GM23338 (cell line): Measurements from ENCODE around the gene SMYD3. TPM values are rescaled to one million over a fixed set of nuclear protein-coding genes. Genes with fewer than 3 reads are reported as not detected.

Source experiments
- ATAC-seq: fragments of 200-7000 bp; cut with Tn5 transposase; 3 replicates; pipeline ENCODE4 v1.9.1; 2020
- DNase-seq: peaks from one replicate; pipeline ENCODE4 v3.0.0-alpha.2; 2015; ENCODE audit warnings: low spot score
- H2AFZ ChIP-seq: fragments of 200-600 bp; sonication (generic); 2 replicates; pipeline ENCODE4 v1.8.0; 2016; ENCODE audit warnings: antibody characterized with exemption, mild to moderate bottlenecking, moderate library complexity
- H3F3A ChIP-seq: fragments of 200-600 bp; sonication (generic); replicated peaks from 2 replicates; pipeline ENCODE4 v1.8.0; 2017; ENCODE audit warnings: antibody characterized with exemption, mixed run types, low read depth
- H3K27ac ChIP-seq: fragments of 200-600 bp; sonication (generic); 2 replicates; pipeline ENCODE4 v1.6.1; 2016; ENCODE audit warnings: low read depth
- H3K27me3 ChIP-seq: fragments of 200-600 bp; sonication (generic); 2 replicates; pipeline ENCODE4 v1.8.0; 2016; ENCODE audit warnings: mild to moderate bottlenecking, mixed run types, moderate library complexity; ENCODE audit not compliant: insufficient read depth
- H3K36me3 ChIP-seq: fragments of 200-600 bp; sonication (generic); 2 replicates; pipeline ENCODE4 v1.8.0; 2016; ENCODE audit warnings: mild to moderate bottlenecking; ENCODE audit not compliant: insufficient read depth
- H3K4me1 ChIP-seq: fragments of 200-600 bp; sonication (generic); 2 replicates; pipeline ENCODE4 v1.8.0; 2016; ENCODE audit warnings: mild to moderate bottlenecking, moderate library complexity; ENCODE audit not compliant: insufficient read depth
- H3K4me2 ChIP-seq: fragments of 200-600 bp; sonication (generic); 2 replicates; pipeline ENCODE4 v1.7.1; 2017; ENCODE audit warnings: mixed run types
- H3K4me3 ChIP-seq: fragments of 200-600 bp; sonication (generic); 2 replicates; pipeline ENCODE4 v1.6.1; 2016; ENCODE audit warnings: mixed run types
- H3K79me2 ChIP-seq: fragments of 200-600 bp; sonication (generic); replicated peaks from 2 replicates; pipeline ENCODE4 v1.8.0; 2017; ENCODE audit warnings: mild to moderate bottlenecking; ENCODE audit not compliant: insufficient read depth
- H3K9me2 ChIP-seq: fragments of 200-600 bp; sonication (generic); 2 replicates; pipeline ENCODE4 v1.8.0; 2017; ENCODE audit not compliant: insufficient read depth
- H4K20me1 ChIP-seq: fragments of 200-600 bp; sonication (generic); replicated peaks from 2 replicates; pipeline ENCODE4 v1.8.0; 2017; ENCODE audit warnings: mild to moderate bottlenecking; ENCODE audit not compliant: insufficient read depth
- H3K27ac Mint-ChIP-seq: 2 replicates; pipeline ENCODE4 v1.8.0; 2020; ENCODE audit warnings: inconsistent platforms, mild to moderate bottlenecking, moderate library complexity, mixed read lengths
- H3K27me3 Mint-ChIP-seq: 3 replicates; pipeline ENCODE4 v1.8.0; 2022; ENCODE audit warnings: low read depth, mild to moderate bottlenecking, moderate library complexity, mixed read lengths, inconsistent platforms; ENCODE audit not compliant: insufficient read depth, poor library complexity
- H3K36me3 Mint-ChIP-seq: 3 replicates; pipeline ENCODE4 v1.8.0; 2021; ENCODE audit warnings: low read depth, mild to moderate bottlenecking, inconsistent platforms, moderate library complexity, mixed read lengths
- H3K4me1 Mint-ChIP-seq: 3 replicates; pipeline ENCODE4 v1.8.0; 2020; ENCODE audit warnings: mild to moderate bottlenecking, inconsistent platforms, mixed read lengths
- H3K4me3 Mint-ChIP-seq: 3 replicates; pipeline ENCODE4 v1.8.0; 2021; ENCODE audit warnings: moderate library complexity, mild to moderate bottlenecking, inconsistent platforms, mixed read lengths
- H3K9me3 Mint-ChIP-seq: 3 replicates; pipeline ENCODE4 v1.8.0; 2020; ENCODE audit warnings: moderate library complexity, mild to moderate bottlenecking, inconsistent platforms, mixed read lengths
- CREB1 ChIP-seq: fragments of 250-450 bp; sonication (Bioruptor Pico); IDR thresholded peaks from 2 replicates; pipeline ENCODE4 v1.5.0; 2020; ENCODE audit warnings: low read depth, mild to moderate bottlenecking, moderate library complexity
- CTCF ChIP-seq, 2 experiments: fragments of 200-600 bp in 1 of 2; sonication (generic) in 1 of 2; conservative IDR thresholded peaks; 2 replicates each; pipeline versions ENCODE4 v1.5.1 to v1.6.1; 2016 to 2017; ENCODE audit warnings: antibody characterized with exemption in 2 of 2, low read depth in 2 of 2, mild to moderate bottlenecking in 2 of 2, moderate library complexity in 1 of 2
- EZH2 ChIP-seq: fragments of 200-600 bp; sonication (generic); IDR thresholded peaks from one replicate; pipeline ENCODE4 v1.8.0; 2017; ENCODE audit warnings: antibody characterized with exemption, mild to moderate bottlenecking, low read depth; ENCODE audit not compliant: unreplicated experiment
- EZH2phosphoT487 ChIP-seq: fragments of 200-600 bp; sonication (generic); IDR thresholded peaks from one replicate; pipeline ENCODE4 v1.8.1; 2018; ENCODE audit warnings: antibody characterized with exemption; ENCODE audit not compliant: unreplicated experiment
- JUNB ChIP-seq: IDR thresholded peaks from one replicate; pipeline ENCODE4 v1.6.1; 2016; ENCODE audit warnings: antibody characterized with exemption; ENCODE audit not compliant: unreplicated experiment
- NANOG ChIP-seq: IDR thresholded peaks from 2 replicates; pipeline ENCODE4 v1.6.1; 2016; ENCODE audit warnings: antibody characterized with exemption, borderline replicate concordance
- POLR2AphosphoS5 ChIP-seq: IDR thresholded peaks from 2 replicates; pipeline ENCODE4 v1.6.1; 2016; ENCODE audit warnings: antibody characterized with exemption, low read depth
- REST ChIP-seq: IDR thresholded peaks from one replicate; pipeline ENCODE4 v1.6.1; 2018; ENCODE audit warnings: antibody characterized with exemption; ENCODE audit not compliant: unreplicated experiment
- STAT1 ChIP-seq: IDR thresholded peaks from one replicate; pipeline ENCODE4 v1.6.1; 2016; ENCODE audit warnings: antibody characterized with exemption; ENCODE audit not compliant: unreplicated experiment
- ZNF114 ChIP-seq: fragments of 250-450 bp; sonication (Bioruptor Pico); IDR thresholded peaks from 2 replicates; pipeline ENCODE4 v1.5.0; 2020; ENCODE audit warnings: mild to moderate bottlenecking, moderate library complexity
- ZNF462 ChIP-seq: fragments of 250-450 bp; sonication (Bioruptor Pico); IDR thresholded peaks from 2 replicates; pipeline ENCODE4 v1.5.0; 2020; ENCODE audit warnings: mild to moderate bottlenecking, moderate library complexity
- polyA plus RNA-seq: library from polyadenylated mRNA; unstranded; fragments of >200 nt; fragmentation: Nextera tagmentation; extraction: Ambion mirVana; gene quantifications from 2 replicates; pipeline ENCODE4 v1.2.1, GENCODE V29; 2016
- total RNA-seq: library from RNA; depleted of rRNA; stranded (reverse); fragments of >200 nt; shearing (Covaris generic); gene quantifications from 2 replicates; pipeline ENCODE4 v1.2.3, GENCODE V29; 2014

The SMYD3 gene
- total and polyA plus RNA-seq, 2 experiments from 2014 or later = 31.8 to 34.4 TPM

GRCh38 chr1:246169486-246169885 lies 337.6 kb downstream of the SMYD3 start:
- Mint-ChIP-seq H3K4me3 (no peak overlapping the region), H3K27ac (no peak overlapping the region), H3K36me3 (no peaks in the 10 kb centered on the region; the same call in 2 of the 3 replicates), H3K9me3 (no peaks in the 10 kb centered on the region), H3K27me3 (no peaks in the 10 kb centered on the region), H3K4me1 (peaks cover 2% of the 10 kb centered on the region; the same call in 1 of the 3 replicates)
- Histone ChIP-seq H3K27ac (no peak overlapping the region), H3K27me3 (no peaks in the 10 kb centered on the region), H4K20me1 (no peaks in the 10 kb centered on the region; the same call in 1 of the 2 replicates), H3F3A (no peaks in the 10 kb centered on the region), H3K4me1 (no peaks in the 10 kb centered on the region), H3K36me3 (no peaks in the 10 kb centered on the region), H3K79me2 (no peaks in the 10 kb centered on the region), H3K4me3 (no peak overlapping the region), H3K4me2 (no peak overlapping the region), H3K9me2 (no peaks in the 10 kb centered on the region; the same call in 1 of the 2 replicates), H2AFZ (no peak overlapping the region)
- no peak for TF ChIP-seq EZH2
- TF ChIP-seq CREB1 (CRISPR knock-in tag) = no peak
- TF ChIP-seq POLR2AphosphoS5 = no peak
- TF ChIP-seq CTCF (conservative IDR thresholded peaks at IDR 0.05; ENCODE audit: low read depth in 2 of 2) = no peak
- TF ChIP-seq ZNF114 (CRISPR knock-in tag) = no peak
- no peak for TF ChIP-seq EZH2phosphoT487
- no peak for TF ChIP-seq ZNF462 (CRISPR knock-in tag)
- TF ChIP-seq JUNB = no peak
- no peak for TF ChIP-seq STAT1
- TF ChIP-seq REST = no peak
- no peak for TF ChIP-seq NANOG
- ATAC-seq (peak; percentile 55), DNase-seq (no peak)
